HG03095 (cell line): ENCODE data around the gene MAPKBP1.

Experiments
- ATAC-seq: cut with Tn5 transposase; IDR thresholded peaks from one replicate; pipeline ENCODE4 v1.9.1; 2021; ENCODE audit warnings: moderate library complexity; ENCODE audit not compliant: unreplicated experiment

MAPKBP1 gene

GRCh38 chr15:41783296-41783695, 9.0 kb downstream of the MAPKBP1 start:
- ATAC-seq: no peak

- ATAC-seq: no peak
Measured at GRCh38 chr15:41788262-41788661, 14.0 kb downstream of the MAPKBP1 start.

DNA sequence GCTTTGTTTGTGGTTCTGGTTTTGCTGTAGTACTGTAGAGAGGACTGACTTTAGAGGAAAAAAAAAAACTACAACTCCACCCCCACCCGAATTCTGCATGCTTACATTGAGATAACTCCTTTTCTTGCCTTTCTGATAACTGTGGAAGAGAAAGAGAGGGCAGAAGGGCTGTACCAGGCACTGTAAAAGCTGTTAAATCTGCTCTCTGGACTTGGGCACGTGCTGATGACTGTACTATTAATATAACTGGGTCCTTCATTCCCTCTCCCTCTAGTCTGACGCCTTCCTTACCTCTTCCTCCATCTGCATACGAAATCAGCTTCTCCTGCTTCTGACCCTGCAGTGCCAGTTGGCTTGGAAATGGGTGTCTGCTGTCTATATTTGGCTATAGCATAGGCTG, 15.0 kb downstream of the MAPKBP1 start:
- no peak for ATAC-seq

DNA sequence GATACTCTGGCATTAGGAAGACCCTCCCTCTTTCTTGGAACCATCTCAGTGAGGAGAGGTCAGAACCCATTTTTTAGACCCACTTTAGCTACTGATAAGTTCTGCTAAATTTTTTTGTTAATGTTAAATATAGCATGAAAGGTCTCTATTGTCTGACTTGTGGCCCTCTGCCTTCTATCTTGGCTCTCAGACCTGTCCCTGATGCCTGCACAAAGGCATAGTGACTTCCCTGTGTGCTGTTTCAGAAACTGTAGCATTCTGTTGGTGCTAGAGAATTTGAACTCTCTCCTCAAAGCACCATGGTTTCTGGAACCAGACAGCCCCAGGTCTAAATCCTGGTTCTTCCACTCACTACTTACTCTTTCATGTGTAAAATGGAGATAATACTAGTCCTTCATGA, 15.4 kb downstream of the MAPKBP1 start:
- no peak for ATAC-seq

- no peak for ATAC-seq
Measured at GRCh38 chr15:41790169-41790568, 15.9 kb downstream of the MAPKBP1 start.

DNA sequence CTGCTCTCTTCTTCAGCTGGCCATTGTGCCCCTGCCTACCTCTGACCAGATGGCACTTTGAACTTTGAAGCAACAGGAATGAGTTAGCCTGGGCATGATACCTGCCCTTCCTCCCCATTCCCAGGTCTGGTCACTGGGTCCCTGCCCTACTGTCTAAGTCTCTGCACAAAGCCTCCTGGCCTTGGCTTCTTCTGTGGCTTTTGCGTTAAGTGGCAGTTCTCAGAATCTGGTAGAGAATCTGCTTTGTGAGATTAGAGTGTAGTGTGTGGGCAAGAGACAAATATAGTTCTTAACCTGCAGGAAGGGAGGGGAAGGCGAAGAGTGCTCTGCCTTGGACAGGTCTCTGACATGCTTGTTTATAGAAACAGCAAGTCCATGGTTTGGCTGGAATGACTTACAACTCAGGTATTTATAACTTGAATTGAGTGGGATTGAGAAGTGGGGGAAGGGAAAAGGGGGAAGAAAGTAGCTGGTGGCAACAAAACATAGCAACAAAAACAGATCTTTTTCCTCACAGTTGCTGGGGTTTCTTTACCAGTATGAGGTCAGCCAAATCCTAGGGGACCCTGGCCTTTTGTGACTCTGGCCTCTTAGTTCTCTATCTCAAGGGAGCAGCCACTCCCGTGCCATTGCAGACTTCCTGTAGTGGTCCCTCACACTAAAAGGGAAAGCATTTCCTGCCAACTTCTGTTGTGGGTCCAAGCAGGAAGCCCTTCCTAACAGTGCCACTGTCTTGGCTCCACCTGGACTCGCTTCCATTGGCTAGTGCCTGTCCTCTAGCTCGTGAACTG, 16.7 kb downstream of the MAPKBP1 start:
- no peak for ATAC-seq

DNA sequence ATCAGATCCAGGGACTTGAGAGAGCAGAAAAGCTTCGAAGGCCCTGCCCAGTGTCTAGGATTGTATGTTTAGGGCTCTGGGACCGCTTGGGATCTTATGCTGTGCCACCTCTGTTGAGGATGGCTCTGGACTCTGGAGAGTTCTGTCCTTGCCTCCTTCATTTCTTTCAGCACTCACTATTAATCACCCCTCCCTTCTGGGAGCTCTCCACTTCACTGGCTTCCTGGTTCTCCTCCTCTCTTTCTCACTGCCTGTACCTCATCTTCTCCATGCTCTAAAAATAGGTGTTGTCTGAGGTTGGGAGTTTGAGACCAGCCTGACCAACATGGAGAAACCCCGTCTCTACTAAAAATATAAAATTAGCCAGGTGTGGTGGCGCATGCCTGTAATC, 17.3 kb downstream of the MAPKBP1 start:
- ATAC-seq: no peak

- no peak for ATAC-seq
Measured at GRCh38 chr15:41792000-41792637, 17.8 kb downstream of the MAPKBP1 start.

GRCh38 chr15:41794081-41794480, 19.8 kb downstream of the MAPKBP1 start:
- no peak for ATAC-seq

- no peak for ATAC-seq
Measured at GRCh38 chr15:41795996-41796856, 21.9 kb downstream of the MAPKBP1 start.

DNA sequence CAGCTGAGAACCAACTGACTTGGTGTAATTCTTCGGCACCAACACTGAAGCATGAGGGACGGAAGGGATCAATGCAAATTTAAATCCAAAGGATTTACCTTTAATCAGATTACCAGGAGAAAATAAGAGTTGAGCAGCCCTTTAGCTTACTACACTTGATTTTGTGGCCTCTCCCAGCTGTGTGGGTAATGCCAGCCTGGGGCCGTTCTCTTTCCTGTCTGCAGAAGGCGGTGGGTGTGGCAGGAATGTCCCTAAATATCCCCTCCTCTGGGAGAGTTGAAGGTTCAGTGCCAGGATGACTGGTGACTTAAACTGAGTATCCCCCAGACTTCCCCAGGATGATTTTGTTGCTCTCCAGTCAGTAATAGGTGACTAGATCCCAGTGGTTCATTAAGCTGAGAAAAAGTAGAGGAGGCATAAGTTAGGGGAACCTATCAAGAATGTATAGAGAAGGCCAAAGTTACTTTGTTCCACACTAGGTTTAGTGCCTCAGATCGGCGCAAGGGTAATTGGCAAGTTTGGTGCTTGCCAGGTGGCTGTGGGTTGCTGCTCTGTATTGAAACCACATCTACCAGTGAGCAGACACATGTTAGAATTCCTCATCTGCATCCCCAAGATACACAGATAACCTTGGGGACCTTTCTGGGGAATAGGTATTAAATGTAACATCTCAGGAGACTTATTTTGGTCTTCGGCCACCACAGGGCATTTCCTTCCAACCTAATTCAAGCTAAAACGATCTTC, 23.1 kb downstream of the MAPKBP1 start:
- ATAC-seq: no peak

- ATAC-seq: no peak
Measured at GRCh38 chr15:41798607-41799487, 24.6 kb downstream of the MAPKBP1 start.

- no peak for ATAC-seq
Measured at GRCh38 chr15:41799488-41799805, 25.2 kb downstream of the MAPKBP1 start.

DNA sequence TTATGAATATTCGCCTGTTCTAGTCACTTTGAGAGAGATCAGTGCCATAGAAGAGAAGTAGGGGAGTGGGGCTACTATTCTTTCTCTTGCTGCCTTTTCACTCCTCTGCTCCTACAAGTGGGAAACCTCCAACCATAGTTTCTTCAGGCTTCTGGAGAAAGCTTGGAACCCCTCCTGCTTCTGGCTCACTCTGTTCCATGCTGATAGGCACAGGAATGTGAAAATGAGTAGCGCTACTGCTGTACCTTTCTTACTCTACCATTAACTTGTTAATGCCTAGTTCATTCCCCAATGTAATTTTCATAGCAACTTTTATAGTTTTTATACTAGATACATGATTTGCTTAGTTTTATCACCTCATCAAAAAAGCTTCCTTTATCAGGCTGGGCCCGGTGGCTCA, 26.9 kb downstream of the MAPKBP1 start:
- ATAC-seq: no peak

GRCh38 chr15:41801850-41802455, 27.7 kb downstream of the MAPKBP1 start:
- ATAC-seq: no peak

DNA sequence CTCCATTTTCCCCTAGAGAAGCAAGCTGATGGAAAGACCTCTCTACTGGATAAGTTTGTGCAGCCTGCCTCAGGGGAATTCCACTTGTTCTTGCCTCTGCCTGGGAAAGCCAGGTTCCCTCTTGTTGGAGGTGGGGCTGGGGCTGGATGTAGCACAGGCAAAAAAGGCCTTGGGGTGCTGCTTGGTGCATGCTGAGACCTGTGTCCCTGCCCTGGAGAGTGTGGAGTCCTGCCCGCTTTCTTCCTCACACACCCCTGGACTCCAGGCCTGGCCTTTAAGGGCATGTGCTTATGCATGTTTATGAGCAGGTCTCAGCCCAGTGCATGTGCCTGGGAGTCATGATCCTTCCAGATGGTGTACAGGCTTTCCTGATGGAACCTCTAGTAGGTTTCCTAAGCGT, 30.1 kb downstream of the MAPKBP1 start:
- ATAC-seq: no peak

GRCh38 chr15:41804916-41805666, 30.8 kb downstream of the MAPKBP1 start:
- ATAC-seq: no peak

DNA sequence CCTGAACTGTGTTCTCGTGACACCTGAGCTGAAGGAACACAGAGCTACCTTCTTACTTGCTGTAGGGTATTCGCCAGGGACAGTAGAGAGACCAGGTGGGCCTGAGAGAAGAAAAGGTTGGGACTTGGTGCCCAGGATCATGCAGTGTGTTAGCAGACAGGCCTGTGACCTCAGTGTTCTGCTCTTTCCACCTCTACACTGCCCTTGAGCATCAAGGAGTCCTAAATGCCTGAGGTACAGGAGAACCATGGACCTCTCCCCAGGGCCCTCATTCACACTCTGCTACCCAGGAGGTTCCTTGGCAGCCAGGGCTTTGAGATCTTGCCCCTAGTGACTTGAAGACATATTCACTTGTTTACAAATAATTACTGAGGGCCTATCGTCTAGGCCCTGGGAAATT, 31.4 kb downstream of the MAPKBP1 start:
- ATAC-seq: no peak
